Activated naive CD4-positive, alpha-beta T cell treated with anti-CD3 and anti-CD28 coated beads, Interleukin-2, amount 50 U/mL, for 72 hours (primary cell): ENCODE measurements around the gene STYK1. TPM values are rescaled to one million over a fixed set of nuclear protein-coding genes. Genes with fewer than 3 reads are reported as not detected.
"Not testable (repeated sequence)": the region's sequence is repeated elsewhere in the genome, so short reads cannot be mapped to it uniquely, and the experiment has no call there.

ENCODE experiments used
- ATAC-seq, 2 donors: fragments of 150-1000 bp; cut with Tn5 transposase; 2 replicates each; pipeline ENCODE4 v1.10.0; 2021; ENCODE audit warnings: mild to moderate bottlenecking in 2 of 2, moderate library complexity in 2 of 2
- DNase-seq, 2 donors: peaks; one replicate each; pipeline ENCODE4 v3.0.0; 2021 to 2022; ENCODE audit warnings: low spot score in 2 of 2
- H3K27ac Mint-ChIP-seq, 2 donors: one replicate each; pipeline ENCODE4 v1.8.0; 2022; ENCODE audit warnings: mild to moderate bottlenecking in 2 of 2, mixed read lengths in 2 of 2
- H3K36me3 Mint-ChIP-seq, 2 donors: one replicate each; pipeline ENCODE4 v1.8.0; 2022; ENCODE audit warnings: mixed read lengths in 2 of 2
- H3K9me3 Mint-ChIP-seq, 2 donors: one replicate each; pipeline ENCODE4 v1.8.0; 2022; ENCODE audit warnings: mixed read lengths in 2 of 2
- total RNA-seq, 2 donors: library from RNA; stranded (reverse); gene quantifications; one replicate each; pipeline ENCODE4 v1.2.3, GENCODE V29; 2022

The STYK1 gene
- total RNA-seq, 2 donors from 2014 or later, result 0.74 TPM; not detected in 1

GRCh38 chr12:10701843-10702242 lies 28.0 kb upstream of the STYK1 start:
- peaks cover 9 to 27% of the 10 kb centered on the region in 2 donors for H3K36me3 Mint-ChIP-seq
- DNase-seq (no peak), ATAC-seq (no peak)
- peak overlapping the region in 1 of 2 donors; percentile 80 for H3K27ac Mint-ChIP-seq
- H3K9me3 Mint-ChIP-seq, result no peaks in the 10 kb centered on the region

- peak; percentile 84 to 91 for ATAC-seq
- no peak for DNase-seq
- no peaks in the 10 kb centered on the region for H3K9me3 Mint-ChIP-seq
- peak overlapping the region; percentile 19 to 80 for H3K27ac Mint-ChIP-seq
- peaks cover 9 to 34% of the 10 kb centered on the region in 2 donors for H3K36me3 Mint-ChIP-seq
Observed at GRCh38 chr12:10701131-10701681, 27.4 kb upstream of the STYK1 start.

- H3K36me3 Mint-ChIP-seq, result peaks cover 9 to 39% of the 10 kb centered on the region in 2 donors
Observed at GRCh38 chr12:10700581-10700980, 26.7 kb upstream of the STYK1 start.

GRCh38 chr12:10697862-10698261 lies 24.0 kb upstream of the STYK1 start:
- no peak for DNase-seq
- Mint-ChIP-seq H3K9me3 (no peaks in the 10 kb centered on the region), H3K36me3 (peaks cover 9 to 39% of the 10 kb centered on the region in 2 donors), H3K27ac (no peak overlapping the region)
- ATAC-seq, result no peak

More at GRCh38 chr12:10700581-10700980, 26.7 kb upstream of the STYK1 start:
- peak in 1 of 2 donors; percentile 12 for ATAC-seq
- no peak for DNase-seq
- Mint-ChIP-seq H3K9me3 (no peaks in the 10 kb centered on the region), H3K27ac (peak overlapping the region in 1 of 2 donors; percentile 80)

GRCh38 chr12:10697156-10697555 lies 23.3 kb upstream of the STYK1 start:
- H3K9me3 Mint-ChIP-seq, result no peaks in the 10 kb centered on the region
- peaks cover 9 to 39% of the 10 kb centered on the region in 2 donors for H3K36me3 Mint-ChIP-seq
- H3K27ac Mint-ChIP-seq, result no peak overlapping the region
- no peak for DNase-seq
- ATAC-seq, result no peak

- peaks cover 6 to 7% of the 10 kb centered on the region in 2 donors for H3K9me3 Mint-ChIP-seq
- no peak overlapping the region for H3K27ac Mint-ChIP-seq
- DNase-seq (no peak), ATAC-seq (no peak)
- peaks cover 7 to 15% of the 10 kb centered on the region in 2 donors for H3K36me3 Mint-ChIP-seq
Observed at GRCh38 chr12:10690906-10691305, 17.1 kb upstream of the STYK1 start.

GRCh38 chr12:10689146-10689545 lies 15.3 kb upstream of the STYK1 start:
- no peak for DNase-seq
- Mint-ChIP-seq H3K36me3 (peaks cover 7 to 13% of the 10 kb centered on the region in 2 donors), H3K27ac (no peak overlapping the region), H3K9me3 (peaks cover 6 to 7% of the 10 kb centered on the region in 2 donors)
- ATAC-seq, result no peak

- DNase-seq (no peak), ATAC-seq (no peak)
- Mint-ChIP-seq H3K36me3 (peaks cover 7 to 13% of the 10 kb centered on the region in 2 donors), H3K9me3 (peaks cover 6 to 7% of the 10 kb centered on the region in 2 donors), H3K27ac (no peak overlapping the region)
Observed at GRCh38 chr12:10688042-10688441, 14.2 kb upstream of the STYK1 start.

- no peak overlapping the region for H3K27ac Mint-ChIP-seq
- no peaks in the 10 kb centered on the region for H3K9me3 Mint-ChIP-seq
- DNase-seq, result no peak
- H3K36me3 Mint-ChIP-seq, result no peaks in the 10 kb centered on the region
- ATAC-seq, result no peak
Observed at GRCh38 chr12:10672231-10672868, 1.5 kb downstream of the STYK1 start.

- Mint-ChIP-seq H3K27ac (no peak overlapping the region), H3K9me3 (no peaks in the 10 kb centered on the region), H3K36me3 (no peaks in the 10 kb centered on the region)
- DNase-seq (no peak), ATAC-seq (no peak)
Observed at GRCh38 chr12:10669533-10669932, 4.3 kb downstream of the STYK1 start.

- DNase-seq (no peak), ATAC-seq (no peak)
- H3K27ac Mint-ChIP-seq, result no peak overlapping the region
- H3K36me3 Mint-ChIP-seq, result no peaks in the 10 kb centered on the region
- H3K9me3 Mint-ChIP-seq, result no peaks in the 10 kb centered on the region
Observed at GRCh38 chr12:10668526-10668925, 5.3 kb downstream of the STYK1 start.

GRCh38 chr12:10667581-10667980 lies 6.3 kb downstream of the STYK1 start:
- Mint-ChIP-seq H3K9me3 (no peaks in the 10 kb centered on the region), H3K36me3 (no peaks in the 10 kb centered on the region), H3K27ac (no peak overlapping the region)
- DNase-seq (no peak), ATAC-seq (no peak)

- no peak for DNase-seq
- H3K27ac Mint-ChIP-seq, result no peak overlapping the region
- no peak for ATAC-seq
- no peaks in the 10 kb centered on the region for H3K9me3 Mint-ChIP-seq
- no peaks in the 10 kb centered on the region for H3K36me3 Mint-ChIP-seq
Observed at GRCh38 chr12:10664499-10664898, 9.4 kb downstream of the STYK1 start.

GRCh38 chr12:10663869-10664268 lies 10.0 kb downstream of the STYK1 start:
- no peak for ATAC-seq
- Mint-ChIP-seq H3K36me3 (no peaks in the 10 kb centered on the region), H3K9me3 (no peaks in the 10 kb centered on the region), H3K27ac (no peak overlapping the region)
- DNase-seq, result no peak

- ATAC-seq, result no peak
- Mint-ChIP-seq H3K9me3 (no peaks in the 10 kb centered on the region), H3K27ac (no peak overlapping the region), H3K36me3 (no peaks in the 10 kb centered on the region)
- no peak for DNase-seq
Observed at GRCh38 chr12:10661338-10661737, 12.5 kb downstream of the STYK1 start.

GRCh38 chr12:10654003-10654402 lies 19.8 kb downstream of the STYK1 start:
- ATAC-seq (no peak), DNase-seq (no peak)
- Mint-ChIP-seq H3K9me3 (peaks cover 0 to 3% of the 10 kb centered on the region in 2 donors), H3K27ac (no peak overlapping the region), H3K36me3 (peaks cover 0 to 6% of the 10 kb centered on the region in 2 donors)

GRCh38 chr12:10652192-10652591 lies 21.7 kb downstream of the STYK1 start:
- Mint-ChIP-seq H3K27ac (no peak overlapping the region), H3K36me3 (peaks cover 6 to 9% of the 10 kb centered on the region in 2 donors), H3K9me3 (peaks cover 7 to 11% of the 10 kb centered on the region in 2 donors)
- no peak for DNase-seq
- no peak for ATAC-seq

GRCh38 chr12:10646576-10646975 lies 27.3 kb downstream of the STYK1 start:
- Mint-ChIP-seq H3K36me3 (peaks cover 28 to 32% of the 10 kb centered on the region in 2 donors), H3K9me3 (peaks cover 26 to 29% of the 10 kb centered on the region in 2 donors)
- not testable (repeated sequence) for ATAC-seq, DNase-seq, H3K27ac Mint-ChIP-seq
